Measurements from ENCODE around the gene OR8G1. TPM values are rescaled to one million over a fixed set of nuclear protein-coding genes. Genes with fewer than 3 reads are reported as not detected.
"Not testable (repeated sequence)": the region's sequence is repeated elsewhere in the genome, so short reads cannot be mapped to it uniquely, and the experiment has no call there.

OR8G1 gene
- total and polyA plus RNA-seq, 9 of the 15 experiments (the other 6 are each of a cell fraction or from before 2014, with no cell fraction given), result 0.03 to 1.4 (median 0.51) TPM; not detected in 1

DNA sequence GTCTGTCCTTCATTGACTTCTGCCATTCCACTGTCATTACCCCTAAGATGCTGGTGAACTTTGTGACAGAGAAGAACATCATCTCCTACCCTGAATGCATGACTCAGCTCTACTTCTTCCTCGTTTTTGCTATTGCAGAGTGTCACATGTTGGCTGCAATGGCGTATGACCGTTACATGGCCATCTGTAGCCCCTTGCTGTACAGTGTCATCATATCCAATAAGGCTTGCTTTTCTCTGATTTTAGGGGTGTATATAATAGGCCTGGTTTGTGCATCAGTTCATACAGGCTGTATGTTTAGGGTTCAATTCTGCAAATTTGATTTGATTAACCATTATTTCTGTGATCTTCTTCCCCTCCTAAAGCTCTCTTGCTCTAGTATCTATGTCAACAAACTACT, 9.0 kb downstream of the OR8G1 start (continued):
- TF ChIP-seq TOE1 (IDR thresholded peaks at IDR 0.05; ENCODE audit: borderline replicate concordance) (peak; percentile 46; the same call in 1 of the 2 replicates), BACH1 (tag; IDR thresholded peaks at IDR 0.05) (peak; percentile 86), ZKSCAN8 (CRISPR knock-in tag; IDR thresholded peaks at IDR 0.05) (0 out of 2 replicates have a peak, but pooled peaks have one; percentile 12), FOSL1 (tag; conservative IDR thresholded peaks at IDR 0.05) (peak; percentile 69), MAFK (IDR thresholded peaks at IDR 0.05; ENCODE audit: low read length) (peak; percentile 25; the same call in 1 of the 2 replicates), ZNF316 (IDR thresholded peaks at IDR 0.05) (peak; percentile 82), RAD51 (IDR thresholded peaks at IDR 0.05; ENCODE audit: borderline replicate concordance, low read depth) (peak; percentile 39), USF1 (CRISPR knock-in tag; IDR thresholded peaks at IDR 0.05) (peak; percentile 68), ATF1 (tag; IDR thresholded peaks at IDR 0.05) (peak; percentile 44), ZNF589 (CRISPR knock-in tag; IDR thresholded peaks at IDR 0.05; ENCODE audit: low read depth) (peak; percentile 70), L3MBTL2 (IDR thresholded peaks at IDR 0.05) (peak; percentile 68), CC2D1A (IDR thresholded peaks at IDR 0.05) (peak; percentile 76; the same call in 1 of the 2 replicates), NFE2L1 (tag; IDR thresholded peaks at IDR 0.05; ENCODE audit: borderline replicate concordance, low read depth) (peak; percentile 35; the same call in 1 of the 2 replicates), ZNF395 (CRISPR knock-in tag; IDR thresholded peaks at IDR 0.05) (peak; percentile 80; the same call in 1 of the 2 replicates)
- TF ChIP-seq TOE1 (CRISPR knock-in tag; IDR thresholded peaks at IDR 0.05; ENCODE audit: borderline replicate concordance, low read depth); ATF1 (CRISPR knock-in tag; IDR thresholded peaks at IDR 0.05): not testable (repeated sequence)
- TF ChIP-seq, protein P1, sequence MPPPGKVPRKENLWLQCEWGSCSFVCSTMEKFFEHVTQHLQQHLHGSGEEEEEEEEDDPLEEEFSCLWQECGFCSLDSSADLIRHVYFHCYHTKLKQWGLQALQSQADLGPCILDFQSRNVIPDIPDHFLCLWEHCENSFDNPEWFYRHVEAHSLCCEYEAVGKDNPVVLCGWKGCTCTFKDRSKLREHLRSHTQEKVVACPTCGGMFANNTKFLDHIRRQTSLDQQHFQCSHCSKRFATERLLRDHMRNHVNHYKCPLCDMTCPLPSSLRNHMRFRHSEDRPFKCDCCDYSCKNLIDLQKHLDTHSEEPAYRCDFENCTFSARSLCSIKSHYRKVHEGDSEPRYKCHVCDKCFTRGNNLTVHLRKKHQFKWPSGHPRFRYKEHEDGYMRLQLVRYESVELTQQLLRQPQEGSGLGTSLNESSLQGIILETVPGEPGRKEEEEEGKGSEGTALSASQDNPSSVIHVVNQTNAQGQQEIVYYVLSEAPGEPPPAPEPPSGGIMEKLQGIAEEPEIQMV (tag; conservative IDR thresholded peaks at IDR 0.05; ENCODE audit: low read depth), result 0 out of 2 replicates have a peak, but pooled peaks have one; percentile 48
- TF ChIP-seq, protein P2, sequence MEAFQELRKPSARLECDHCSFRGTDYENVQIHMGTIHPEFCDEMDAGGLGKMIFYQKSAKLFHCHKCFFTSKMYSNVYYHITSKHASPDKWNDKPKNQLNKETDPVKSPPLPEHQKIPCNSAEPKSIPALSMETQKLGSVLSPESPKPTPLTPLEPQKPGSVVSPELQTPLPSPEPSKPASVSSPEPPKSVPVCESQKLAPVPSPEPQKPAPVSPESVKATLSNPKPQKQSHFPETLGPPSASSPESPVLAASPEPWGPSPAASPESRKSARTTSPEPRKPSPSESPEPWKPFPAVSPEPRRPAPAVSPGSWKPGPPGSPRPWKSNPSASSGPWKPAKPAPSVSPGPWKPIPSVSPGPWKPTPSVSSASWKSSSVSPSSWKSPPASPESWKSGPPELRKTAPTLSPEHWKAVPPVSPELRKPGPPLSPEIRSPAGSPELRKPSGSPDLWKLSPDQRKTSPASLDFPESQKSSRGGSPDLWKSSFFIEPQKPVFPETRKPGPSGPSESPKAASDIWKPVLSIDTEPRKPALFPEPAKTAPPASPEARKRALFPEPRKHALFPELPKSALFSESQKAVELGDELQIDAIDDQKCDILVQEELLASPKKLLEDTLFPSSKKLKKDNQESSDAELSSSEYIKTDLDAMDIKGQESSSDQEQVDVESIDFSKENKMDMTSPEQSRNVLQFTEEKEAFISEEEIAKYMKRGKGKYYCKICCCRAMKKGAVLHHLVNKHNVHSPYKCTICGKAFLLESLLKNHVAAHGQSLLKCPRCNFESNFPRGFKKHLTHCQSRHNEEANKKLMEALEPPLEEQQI (IDR thresholded peaks at IDR 0.05), result peak; percentile 83
- TF ChIP-seq, protein P3, sequence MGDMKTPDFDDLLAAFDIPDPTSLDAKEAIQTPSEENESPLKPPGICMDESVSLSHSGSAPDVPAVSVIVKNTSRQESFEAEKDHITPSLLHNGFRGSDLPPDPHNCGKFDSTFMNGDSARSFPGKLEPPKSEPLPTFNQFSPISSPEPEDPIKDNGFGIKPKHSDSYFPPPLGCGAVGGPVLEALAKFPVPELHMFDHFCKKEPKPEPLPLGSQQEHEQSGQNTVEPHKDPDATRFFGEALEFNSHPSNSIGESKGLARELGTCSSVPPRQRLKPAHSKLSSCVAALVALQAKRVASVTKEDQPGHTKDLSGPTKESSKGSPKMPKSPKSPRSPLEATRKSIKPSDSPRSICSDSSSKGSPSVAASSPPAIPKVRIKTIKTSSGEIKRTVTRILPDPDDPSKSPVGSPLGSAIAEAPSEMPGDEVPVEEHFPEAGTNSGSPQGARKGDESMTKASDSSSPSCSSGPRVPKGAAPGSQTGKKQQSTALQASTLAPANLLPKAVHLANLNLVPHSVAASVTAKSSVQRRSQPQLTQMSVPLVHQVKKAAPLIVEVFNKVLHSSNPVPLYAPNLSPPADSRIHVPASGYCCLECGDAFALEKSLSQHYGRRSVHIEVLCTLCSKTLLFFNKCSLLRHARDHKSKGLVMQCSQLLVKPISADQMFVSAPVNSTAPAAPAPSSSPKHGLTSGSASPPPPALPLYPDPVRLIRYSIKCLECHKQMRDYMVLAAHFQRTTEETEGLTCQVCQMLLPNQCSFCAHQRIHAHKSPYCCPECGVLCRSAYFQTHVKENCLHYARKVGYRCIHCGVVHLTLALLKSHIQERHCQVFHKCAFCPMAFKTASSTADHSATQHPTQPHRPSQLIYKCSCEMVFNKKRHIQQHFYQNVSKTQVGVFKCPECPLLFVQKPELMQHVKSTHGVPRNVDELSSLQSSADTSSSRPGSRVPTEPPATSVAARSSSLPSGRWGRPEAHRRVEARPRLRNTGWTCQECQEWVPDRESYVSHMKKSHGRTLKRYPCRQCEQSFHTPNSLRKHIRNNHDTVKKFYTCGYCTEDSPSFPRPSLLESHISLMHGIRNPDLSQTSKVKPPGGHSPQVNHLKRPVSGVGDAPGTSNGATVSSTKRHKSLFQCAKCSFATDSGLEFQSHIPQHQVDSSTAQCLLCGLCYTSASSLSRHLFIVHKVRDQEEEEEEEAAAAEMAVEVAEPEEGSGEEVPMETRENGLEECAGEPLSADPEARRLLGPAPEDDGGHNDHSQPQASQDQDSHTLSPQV (IDR thresholded peaks at IDR 0.05), result peak; percentile 58; the same call in 1 of the 2 replicates

Measured in K562 (cell line).